Measurements from ENCODE around the gene ADAMTS19.

The ADAMTS19 gene

DNA sequence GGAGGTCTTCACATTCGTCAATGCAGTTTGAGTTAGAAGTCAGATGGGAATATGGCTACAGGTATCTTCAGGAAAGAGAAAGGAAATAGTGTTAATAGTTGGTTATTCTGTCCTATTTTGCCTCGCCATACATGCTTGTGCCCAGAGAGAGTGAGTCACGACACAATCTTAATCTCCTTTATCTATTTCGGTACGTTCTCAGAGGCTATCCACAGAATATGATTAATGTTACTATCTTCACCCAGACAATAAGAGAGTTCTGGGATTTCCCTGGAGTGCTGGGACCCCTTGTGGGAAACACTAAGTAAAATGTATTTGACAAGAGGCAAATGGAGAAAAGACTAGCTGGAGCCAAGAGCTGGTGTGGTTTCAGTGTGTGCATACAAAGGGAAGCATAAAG lies 313.3 kb downstream of the ADAMTS19 start:
- no peak for DNase-seq

- DNase-seq = no peak
Measured at GRCh38 chr5:129781594-129781993, 321.5 kb downstream of the ADAMTS19 start.

Measured in activated CD4-positive, CD25-positive, alpha-beta regulatory T cell (primary cell).